ENCODE data around the gene NANOGP8.
"Not testable (repeated sequence)": the region's sequence is repeated elsewhere in the genome, so short reads cannot be mapped to it uniquely, and the experiment has no call there.

NANOGP8 gene

GRCh38 chr15:35085176-35085919 is at the start of gene NANOGP8:
Gene NANOGP8 (minus strand): TSS chr15:35085295. CDS start chr15:35085110, 185 bp downstream.
- DNase-seq (ENCODE audit: low read depth in 2 of 2), result not testable (repeated sequence)

GRCh38 chr15:35134299-35134698 is 49.2 kb upstream of the NANOGP8 start:
- no peak for DNase-seq (ENCODE audit: low read depth in 2 of 2)

- DNase-seq (ENCODE audit: low read depth in 2 of 2), result no peak
Observed at GRCh38 chr15:35130245-35130644, 45.1 kb upstream of the NANOGP8 start.

GRCh38 chr15:35129361-35129760 is 44.3 kb upstream of the NANOGP8 start:
- no peak for DNase-seq (ENCODE audit: low read depth in 2 of 2)

- DNase-seq (ENCODE audit: low read depth in 2 of 2), result no peak
Observed at GRCh38 chr15:35127717-35128116, 42.6 kb upstream of the NANOGP8 start.

GRCh38 chr15:35126236-35126635 is 41.1 kb upstream of the NANOGP8 start:
- no peak for DNase-seq (ENCODE audit: low read depth in 2 of 2)

GRCh38 chr15:35123743-35124142 is 38.6 kb upstream of the NANOGP8 start:
- DNase-seq (ENCODE audit: low read depth in 2 of 2), result no peak

GRCh38 chr15:35121611-35122359 is 36.7 kb upstream of the NANOGP8 start:
- DNase-seq (ENCODE audit: low read depth in 2 of 2), result no peak

- DNase-seq (ENCODE audit: low read depth in 2 of 2), result no peak
Observed at GRCh38 chr15:35120173-35120572, 35.1 kb upstream of the NANOGP8 start.

- no peak for DNase-seq (ENCODE audit: low read depth in 2 of 2)
Observed at GRCh38 chr15:35118960-35119359, 33.9 kb upstream of the NANOGP8 start.

- no peak for DNase-seq (ENCODE audit: low read depth in 2 of 2)
Observed at GRCh38 chr15:35117543-35118265, 32.6 kb upstream of the NANOGP8 start.

GRCh38 chr15:35115155-35115725 is 30.1 kb upstream of the NANOGP8 start:
- DNase-seq (ENCODE audit: low read depth in 2 of 2), result no peak

GRCh38 chr15:35112346-35112745 is 27.3 kb upstream of the NANOGP8 start:
- DNase-seq (ENCODE audit: low read depth in 2 of 2), result no peak

GRCh38 chr15:35111861-35112260 is 26.8 kb upstream of the NANOGP8 start:
- DNase-seq (ENCODE audit: low read depth in 2 of 2), result no peak

- no peak for DNase-seq (ENCODE audit: low read depth in 2 of 2)
Observed at GRCh38 chr15:35108453-35108852, 23.4 kb upstream of the NANOGP8 start.

- no peak for DNase-seq (ENCODE audit: low read depth in 2 of 2)
Observed at GRCh38 chr15:35107561-35107960, 22.5 kb upstream of the NANOGP8 start.

- no peak for DNase-seq (ENCODE audit: low read depth in 2 of 2)
Observed at GRCh38 chr15:35107122-35107521, 22.0 kb upstream of the NANOGP8 start.

- no peak for DNase-seq (ENCODE audit: low read depth in 2 of 2)
Observed at GRCh38 chr15:35104526-35105147, 19.5 kb upstream of the NANOGP8 start.

- DNase-seq (ENCODE audit: low read depth in 2 of 2), result no peak
Observed at GRCh38 chr15:35102186-35102585, 17.1 kb upstream of the NANOGP8 start.

- DNase-seq (ENCODE audit: low read depth in 2 of 2), result no peak
Observed at GRCh38 chr15:35101335-35101734, 16.2 kb upstream of the NANOGP8 start.

- DNase-seq (ENCODE audit: low read depth in 2 of 2), result no peak
Observed at GRCh38 chr15:35098737-35099136, 13.6 kb upstream of the NANOGP8 start.

- DNase-seq (ENCODE audit: low read depth in 2 of 2), result no peak
Observed at GRCh38 chr15:35095941-35096340, 10.8 kb upstream of the NANOGP8 start.
